Measurements from ENCODE around the gene SNTG2.

DNA sequence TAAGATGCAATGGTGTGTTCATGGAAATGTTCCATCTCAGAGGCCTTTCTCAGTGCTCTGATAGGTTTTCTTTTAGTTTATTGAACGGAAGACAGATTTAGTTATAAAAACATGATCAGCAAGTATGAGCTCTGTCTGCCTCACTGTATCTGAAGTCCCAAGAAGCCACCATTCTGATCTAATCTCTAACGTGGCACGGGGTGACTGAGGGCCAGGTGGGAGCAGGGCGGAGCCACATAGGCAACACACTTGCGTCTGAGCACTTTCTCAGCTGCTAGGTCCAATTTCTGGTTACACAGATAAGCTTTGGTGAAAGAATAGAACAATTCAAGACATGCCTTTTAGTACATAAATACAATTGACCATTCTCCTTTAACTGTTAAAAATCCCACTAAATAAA lies 60.4 kb downstream of the SNTG2 start:
- TF ChIP-seq, protein P1, sequence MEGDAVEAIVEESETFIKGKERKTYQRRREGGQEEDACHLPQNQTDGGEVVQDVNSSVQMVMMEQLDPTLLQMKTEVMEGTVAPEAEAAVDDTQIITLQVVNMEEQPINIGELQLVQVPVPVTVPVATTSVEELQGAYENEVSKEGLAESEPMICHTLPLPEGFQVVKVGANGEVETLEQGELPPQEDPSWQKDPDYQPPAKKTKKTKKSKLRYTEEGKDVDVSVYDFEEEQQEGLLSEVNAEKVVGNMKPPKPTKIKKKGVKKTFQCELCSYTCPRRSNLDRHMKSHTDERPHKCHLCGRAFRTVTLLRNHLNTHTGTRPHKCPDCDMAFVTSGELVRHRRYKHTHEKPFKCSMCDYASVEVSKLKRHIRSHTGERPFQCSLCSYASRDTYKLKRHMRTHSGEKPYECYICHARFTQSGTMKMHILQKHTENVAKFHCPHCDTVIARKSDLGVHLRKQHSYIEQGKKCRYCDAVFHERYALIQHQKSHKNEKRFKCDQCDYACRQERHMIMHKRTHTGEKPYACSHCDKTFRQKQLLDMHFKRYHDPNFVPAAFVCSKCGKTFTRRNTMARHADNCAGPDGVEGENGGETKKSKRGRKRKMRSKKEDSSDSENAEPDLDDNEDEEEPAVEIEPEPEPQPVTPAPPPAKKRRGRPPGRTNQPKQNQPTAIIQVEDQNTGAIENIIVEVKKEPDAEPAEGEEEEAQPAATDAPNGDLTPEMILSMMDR (IDR thresholded peaks at IDR 0.05), result no peak
- TF ChIP-seq EP300 (IDR thresholded peaks at IDR 0.05) (no peak), POLR2AphosphoS5 (IDR thresholded peaks at IDR 0.05) (no peak), POLR2A (IDR thresholded peaks at IDR 0.05; ENCODE audit: low read depth) (no peak)

All from esophagus muscularis mucosa (tissue), 4 donors.